ENCODE measurements around the gene SPACA4.

The SPACA4 gene

DNA sequence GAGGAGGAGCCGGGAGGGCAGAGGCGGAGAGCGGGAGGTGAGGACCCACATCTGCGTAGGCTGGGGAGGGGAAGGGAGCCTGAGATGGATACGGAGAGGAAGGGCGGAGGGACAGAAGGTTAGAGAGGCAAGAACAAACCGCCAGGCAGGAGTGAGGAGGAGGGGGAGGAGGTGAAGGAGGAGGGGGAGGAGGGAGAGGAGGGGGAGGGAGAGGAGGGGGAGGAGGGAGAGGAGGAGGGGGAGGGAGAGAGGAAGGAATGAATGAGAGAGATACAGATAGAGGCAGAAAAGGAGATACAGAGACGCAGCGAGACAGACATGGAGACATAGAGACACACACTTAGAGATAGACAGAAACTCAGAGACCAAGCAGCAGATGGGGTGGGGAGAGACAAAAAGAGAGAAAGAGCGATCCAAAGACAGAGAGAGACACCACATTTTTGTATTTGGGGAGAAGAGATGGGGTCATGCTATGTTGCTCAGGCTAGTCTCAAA is 40.2 kb downstream of the SPACA4 start:
- DNase-seq (ENCODE audit: extremely low read depth in 1 of 2, low read depth in 1 of 2) = no peak

DNA sequence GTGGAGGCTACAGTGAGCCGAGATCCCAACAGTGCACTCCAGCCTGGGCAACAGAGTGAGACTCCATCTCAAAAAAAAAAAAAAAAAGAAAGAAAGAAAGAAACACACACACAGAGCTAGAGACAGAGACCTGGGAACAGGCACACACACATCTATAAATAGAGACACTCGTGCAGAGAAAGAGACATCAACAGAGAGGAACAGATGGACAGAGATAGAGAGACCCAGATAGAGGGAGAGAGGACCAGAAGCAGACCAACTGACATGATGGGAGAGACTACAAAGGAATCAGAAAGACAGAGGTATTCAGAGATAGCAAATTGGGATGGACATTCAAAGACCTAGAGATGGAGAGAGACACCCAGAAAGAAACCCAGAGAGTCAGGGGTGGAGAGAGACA is 41.6 kb downstream of the SPACA4 start:
- DNase-seq (ENCODE audit: extremely low read depth in 1 of 2, low read depth in 1 of 2) = no peak

- DNase-seq (ENCODE audit: extremely low read depth in 1 of 2, low read depth in 1 of 2) = no peak
Measured at GRCh38 chr19:48650974-48651682, 44.6 kb downstream of the SPACA4 start.

GRCh38 chr19:48651683-48652048 is 45.1 kb downstream of the SPACA4 start:
- no peak for DNase-seq (ENCODE audit: extremely low read depth in 1 of 2, low read depth in 1 of 2)

GRCh38 chr19:48654299-48655059 is 47.9 kb downstream of the SPACA4 start:
- no peak for DNase-seq (ENCODE audit: extremely low read depth in 1 of 2, low read depth in 1 of 2)

DNA sequence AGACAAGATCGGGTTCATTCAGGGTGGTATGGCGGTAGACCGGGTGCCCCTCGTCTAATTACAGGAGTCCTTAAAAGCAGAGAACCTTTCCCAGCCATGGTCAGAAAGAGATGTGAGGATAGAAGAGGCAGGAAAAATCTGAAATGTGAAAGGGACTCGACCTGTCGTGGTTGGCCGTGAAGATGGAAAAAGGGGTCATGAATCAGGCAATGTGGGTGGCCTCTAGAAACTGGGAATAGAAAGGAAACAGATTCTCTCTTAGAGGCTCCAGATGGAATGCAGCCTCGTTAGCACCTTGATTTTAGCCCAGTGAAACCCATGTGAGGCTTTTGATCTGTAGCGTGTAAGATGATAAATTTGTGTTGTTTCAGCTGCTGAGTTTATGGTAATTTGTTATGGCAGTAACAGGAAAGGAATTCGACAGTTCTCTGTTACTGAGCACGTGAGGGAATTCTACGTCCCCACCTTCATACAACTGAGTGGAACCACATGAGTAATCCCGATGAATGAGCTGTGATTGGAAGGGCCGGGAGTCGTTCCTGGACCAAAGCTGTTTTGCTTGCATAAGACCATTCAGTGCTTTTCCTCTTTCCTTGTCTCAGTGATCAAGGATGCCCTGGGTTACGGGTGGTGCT is 50.4 kb downstream of the SPACA4 start:
- no peak for DNase-seq (ENCODE audit: extremely low read depth in 1 of 2, low read depth in 1 of 2)

Measured in activated CD8-positive, alpha-beta memory T cell treated with anti-CD3 and anti-CD28 coated beads for 1 hour (primary cell).